ENCODE measurements around the gene RNASE1.
"Not testable (repeated sequence)": the region's sequence is repeated elsewhere in the genome, so short reads cannot be mapped to it uniquely, and the experiment has no call there.

The RNASE1 gene

DNA sequence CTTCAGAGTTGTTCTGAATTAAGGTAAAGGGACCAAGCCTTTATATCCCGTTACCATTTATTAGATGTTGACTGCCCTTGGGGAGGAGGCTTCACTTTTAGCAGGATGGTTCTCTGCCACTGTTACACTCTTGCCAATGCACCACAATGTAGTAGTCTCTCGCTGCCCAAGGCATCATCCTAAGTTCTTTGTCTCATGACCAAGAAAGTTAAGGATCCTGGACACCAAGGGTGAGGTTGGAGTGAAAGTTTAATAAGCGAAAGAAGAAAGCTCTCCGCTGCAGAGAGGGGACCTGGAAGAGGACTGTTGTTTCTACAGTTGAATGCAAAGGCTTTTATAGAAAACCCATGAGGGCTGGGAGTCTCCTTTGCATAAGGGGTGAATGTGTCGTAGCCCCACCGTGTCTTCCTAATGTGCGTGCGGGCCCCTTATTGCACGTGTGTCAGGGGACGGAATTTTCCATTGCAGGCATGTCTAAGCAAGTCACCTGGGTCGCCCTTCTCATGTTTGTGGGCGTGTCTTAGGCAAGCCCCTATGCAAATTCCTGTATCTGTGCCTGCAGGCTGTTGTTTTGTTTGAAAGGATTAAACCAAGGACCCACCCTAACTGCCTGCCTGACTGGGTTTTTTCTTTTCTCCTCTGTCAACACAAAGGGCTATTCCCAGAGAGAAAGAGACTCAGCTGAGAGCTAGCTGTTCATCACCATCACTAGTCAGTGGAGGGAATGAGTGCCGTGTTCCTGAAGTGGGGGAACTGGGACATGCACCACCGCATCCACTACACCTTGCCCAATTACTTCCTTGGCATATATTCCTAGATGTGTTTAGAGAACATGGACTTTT, 17.6 kb upstream of the RNASE1 start:
- no peak for DNase-seq (ENCODE audit: insufficient read length, low spot score)
- no peak for FAIRE-seq
- TF ChIP-seq POLR2A (IDR thresholded peaks at IDR 0.05; ENCODE audit: low read depth, low read length): no peak

DNA sequence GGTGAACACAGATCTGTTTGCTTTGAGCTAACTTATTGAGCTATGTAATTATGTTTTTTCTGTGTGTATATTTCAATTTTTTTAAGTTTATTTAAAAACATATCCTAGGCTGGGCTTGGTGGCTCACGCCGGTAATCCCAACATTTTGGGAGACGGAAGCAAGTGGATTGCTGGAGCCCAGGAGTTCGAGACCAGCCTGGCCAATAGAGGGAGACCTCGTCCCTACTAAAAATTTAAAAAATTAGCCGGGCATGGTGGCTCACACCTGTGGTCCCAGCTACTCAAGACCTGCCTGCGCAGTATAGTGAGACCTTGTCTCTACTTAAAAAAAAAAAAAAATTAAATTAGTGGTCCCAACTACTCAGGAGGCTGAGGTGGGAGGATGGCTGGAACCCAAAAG, 16.2 kb upstream of the RNASE1 start:
- FAIRE-seq: no peak
- TF ChIP-seq POLR2A (IDR thresholded peaks at IDR 0.05; ENCODE audit: low read depth, low read length): no peak
- DNase-seq (ENCODE audit: insufficient read length, low spot score): no peak

DNA sequence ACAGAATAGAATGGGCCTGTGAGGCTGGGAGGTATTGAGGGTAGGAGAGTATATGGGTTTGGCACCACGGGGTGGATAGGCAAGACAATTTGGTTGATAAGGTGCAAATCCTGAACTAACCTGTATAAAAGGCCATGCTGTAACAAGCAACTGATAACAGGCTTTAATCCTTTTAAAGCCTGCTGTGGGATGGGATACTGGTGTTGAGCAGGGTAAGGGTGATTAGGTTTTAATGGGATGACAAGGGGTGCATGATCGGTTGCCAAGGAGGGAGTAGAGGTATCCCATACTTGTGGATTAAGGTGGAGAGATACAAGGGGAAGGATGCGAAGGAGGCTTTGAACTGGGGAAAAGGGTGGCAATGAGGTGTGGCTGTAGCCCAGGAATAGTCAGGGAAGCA, 13.3 kb upstream of the RNASE1 start:
- DNase-seq (ENCODE audit: insufficient read length, low spot score); FAIRE-seq: not testable (repeated sequence)

DNA sequence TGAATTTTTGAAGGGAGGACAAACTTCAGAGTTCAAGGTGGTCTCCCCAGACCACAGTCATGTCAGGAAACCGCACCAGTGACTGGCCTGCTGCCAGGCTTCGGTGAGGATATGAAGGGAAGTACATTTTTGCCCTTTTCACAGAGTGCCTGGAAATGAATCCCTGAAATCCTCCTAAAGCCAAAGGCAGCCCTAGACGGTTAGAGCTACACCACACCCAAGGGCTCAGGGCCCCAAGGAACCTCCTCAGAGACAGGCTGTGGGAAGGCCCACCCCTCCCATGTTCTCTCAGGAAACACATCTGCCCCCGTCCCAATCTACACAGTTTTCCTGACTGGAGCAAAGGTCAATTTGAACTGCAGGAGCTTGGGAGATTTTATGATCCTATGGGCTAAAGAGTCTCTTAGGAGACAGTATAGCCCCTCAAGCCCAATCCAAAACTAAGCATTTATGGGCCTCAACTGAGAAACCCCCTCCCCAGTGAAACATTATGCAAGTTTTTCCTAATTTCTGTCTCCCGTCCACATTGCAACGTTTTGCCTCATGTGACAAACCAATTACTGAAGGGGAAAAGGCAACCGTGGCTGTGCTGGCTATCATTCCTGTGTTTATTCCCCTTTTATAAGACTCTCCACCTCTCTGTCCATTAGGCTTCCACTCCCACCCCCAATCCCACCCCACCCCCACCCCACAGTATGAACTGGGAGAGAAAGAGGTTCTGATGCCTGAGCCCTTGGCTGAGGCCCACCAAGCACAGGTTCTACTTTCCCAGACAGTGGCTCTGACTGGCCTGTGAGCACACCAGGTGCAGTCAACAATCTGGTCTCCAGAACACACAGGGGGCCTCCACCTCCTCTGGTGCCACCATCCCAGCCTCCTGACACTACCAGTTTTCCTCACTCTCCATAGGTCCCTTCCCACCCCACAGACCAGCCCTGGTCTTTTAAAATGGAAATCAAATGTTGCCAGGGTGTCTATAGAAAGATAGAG, 9.6 kb upstream of the RNASE1 start:
- no peak for TF ChIP-seq POLR2A (IDR thresholded peaks at IDR 0.05; ENCODE audit: low read depth, low read length)
- no peak for FAIRE-seq
- no peak for DNase-seq (ENCODE audit: insufficient read length, low spot score)

DNA sequence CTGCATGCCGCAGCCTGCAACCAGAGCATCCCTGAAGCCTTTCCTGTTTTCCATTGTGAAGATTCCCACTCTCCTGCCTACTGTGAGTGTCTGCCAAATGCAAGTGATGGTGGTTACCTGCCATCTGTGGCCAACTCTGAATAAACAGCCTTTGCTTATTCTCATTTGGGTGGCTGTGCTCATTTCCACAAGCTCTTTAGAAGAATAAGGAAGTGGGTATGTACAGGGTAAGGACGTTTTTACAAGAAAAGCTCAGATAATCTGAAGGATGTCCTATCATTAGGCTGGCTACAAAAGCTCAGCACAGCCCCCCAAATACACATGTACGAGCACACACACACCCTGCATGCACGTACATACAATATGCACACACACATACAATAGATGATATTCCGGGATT, 7.3 kb upstream of the RNASE1 start:
- FAIRE-seq: no peak
- DNase-seq (ENCODE audit: insufficient read length, low spot score): no peak
- TF ChIP-seq POLR2A (IDR thresholded peaks at IDR 0.05; ENCODE audit: low read depth, low read length): no peak

DNA sequence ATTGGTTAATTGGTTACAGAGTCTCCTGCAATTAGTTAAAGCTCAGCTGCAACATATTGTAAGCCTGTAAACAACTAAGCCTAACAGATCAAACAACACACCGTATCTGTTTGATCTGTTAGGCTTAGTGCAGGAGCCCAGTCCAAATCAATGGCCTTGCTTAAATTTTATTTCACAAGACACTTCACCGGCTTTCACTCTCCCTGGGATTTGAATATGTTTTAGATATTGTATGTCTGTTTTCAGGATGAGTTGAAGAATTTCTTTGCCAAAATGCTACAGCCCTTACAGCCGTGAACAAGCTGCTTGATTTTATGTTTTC, 5.5 kb upstream of the RNASE1 start:
- DNase-seq (ENCODE audit: insufficient read length, low spot score) (no peak), FAIRE-seq (no peak)
- TF ChIP-seq POLR2A (IDR thresholded peaks at IDR 0.05; ENCODE audit: low read depth, low read length): no peak

DNA sequence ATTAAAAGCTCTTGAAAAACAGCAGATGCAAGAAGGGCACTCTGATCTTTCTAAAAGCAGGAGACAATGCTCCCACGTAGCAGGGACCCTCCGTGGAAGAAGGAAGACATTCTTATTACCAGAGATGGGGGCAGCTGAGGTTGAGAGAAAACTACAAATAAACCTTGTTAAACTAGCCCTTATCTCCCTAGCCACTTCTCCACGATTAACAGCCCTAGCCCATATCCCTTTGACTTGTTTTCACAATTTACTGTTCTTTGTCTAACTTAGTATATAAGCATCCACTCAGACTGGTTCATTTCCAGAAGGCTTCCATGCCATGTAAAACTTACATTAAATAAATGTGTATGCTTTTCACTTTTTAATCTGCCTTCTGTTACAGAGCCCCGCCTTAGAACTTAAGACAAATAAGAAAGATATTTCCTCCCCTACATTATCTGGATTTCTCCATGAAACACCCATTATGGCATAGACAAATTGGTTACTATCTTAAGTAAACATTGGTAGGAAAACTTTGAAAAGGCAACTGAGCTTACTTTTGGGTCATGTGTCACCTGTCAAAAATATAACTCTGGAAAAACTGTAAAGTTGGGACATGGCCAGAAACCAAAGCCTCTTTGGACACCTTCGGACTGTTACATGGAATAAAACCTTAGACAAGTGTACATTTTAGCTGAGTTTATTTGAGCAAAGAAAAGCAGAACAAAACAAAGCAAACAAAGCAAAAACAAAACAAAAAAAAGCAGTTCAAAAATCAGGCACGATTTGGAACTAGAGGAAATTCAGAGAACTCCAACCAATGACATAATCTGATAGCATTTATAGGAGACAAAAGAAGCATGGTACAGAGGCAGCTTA, 4.9 kb upstream of the RNASE1 start:
- no peak for DNase-seq (ENCODE audit: insufficient read length, low spot score)
- TF ChIP-seq POLR2A (IDR thresholded peaks at IDR 0.05; ENCODE audit: low read depth, low read length): no peak
- FAIRE-seq: no peak

DNA sequence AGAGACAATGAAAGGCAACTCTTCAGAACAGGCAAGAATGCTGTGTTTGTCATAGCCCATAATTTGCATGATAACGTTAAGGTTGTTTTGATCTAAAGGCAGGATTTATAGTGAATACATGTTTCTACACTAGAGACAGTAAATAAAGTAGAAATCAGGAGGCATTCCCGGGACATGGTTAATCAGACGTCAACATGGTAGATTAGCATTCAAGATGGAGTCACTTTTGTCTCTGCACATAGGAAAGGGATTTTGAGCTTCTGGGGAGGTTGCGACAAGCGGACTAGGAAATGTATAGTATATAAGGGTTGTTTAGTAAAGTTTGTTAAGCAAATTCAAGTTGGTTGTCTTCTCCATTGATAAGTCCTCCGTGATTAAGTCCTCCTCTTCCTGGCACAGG, 2.8 kb upstream of the RNASE1 start:
- TF ChIP-seq POLR2A (IDR thresholded peaks at IDR 0.05; ENCODE audit: low read depth, low read length): no peak
- DNase-seq (ENCODE audit: insufficient read length, low spot score): no peak
- FAIRE-seq: no peak

DNA sequence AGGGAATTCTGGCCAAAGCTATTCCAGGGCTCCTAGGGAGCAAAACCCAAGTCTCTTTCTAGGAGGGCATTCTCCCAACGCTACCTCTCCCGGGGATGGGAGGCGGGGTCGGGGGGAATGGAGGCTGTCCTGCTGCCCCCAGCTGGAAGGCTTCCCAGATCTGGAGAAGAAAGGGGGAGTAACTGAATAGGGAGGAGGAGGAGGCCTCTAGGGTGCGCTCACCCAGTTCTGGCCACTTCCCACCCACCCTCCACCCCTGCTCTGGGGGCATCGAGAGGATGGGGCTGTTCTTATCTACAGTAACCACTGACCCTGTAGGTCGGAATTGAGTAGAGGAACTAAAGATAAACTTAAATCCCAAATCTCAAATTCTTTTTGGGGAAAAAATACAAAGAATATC, 579 bp upstream of the RNASE1 start:
- no peak for TF ChIP-seq POLR2A (IDR thresholded peaks at IDR 0.05; ENCODE audit: low read depth, low read length)
- FAIRE-seq (no peak), DNase-seq (ENCODE audit: insufficient read length, low spot score) (no peak)

DNA sequence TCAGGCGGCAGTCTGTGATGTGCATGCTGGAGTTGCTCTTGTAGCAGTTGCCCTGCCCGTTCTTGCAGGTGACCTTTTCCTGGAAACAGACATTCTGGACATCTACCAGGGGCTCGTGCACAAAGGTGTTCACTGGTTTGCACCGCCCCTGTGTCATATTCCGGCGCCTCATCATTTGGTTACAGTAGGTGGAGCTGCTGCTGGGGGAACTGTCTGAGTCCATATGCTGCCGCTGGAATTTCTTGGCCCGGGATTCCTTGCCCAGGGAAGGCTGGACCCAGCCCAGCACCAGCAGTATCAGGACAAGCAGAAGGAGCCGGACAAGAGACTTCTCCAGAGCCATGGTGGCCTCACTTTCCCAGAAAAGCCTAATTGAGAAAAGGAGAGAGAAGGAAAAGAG, 918 bp downstream of the RNASE1 start:
- FAIRE-seq: no peak
- TF ChIP-seq POLR2A (IDR thresholded peaks at IDR 0.05; ENCODE audit: low read depth, low read length): no peak
- no peak for DNase-seq (ENCODE audit: insufficient read length, low spot score)

DNA sequence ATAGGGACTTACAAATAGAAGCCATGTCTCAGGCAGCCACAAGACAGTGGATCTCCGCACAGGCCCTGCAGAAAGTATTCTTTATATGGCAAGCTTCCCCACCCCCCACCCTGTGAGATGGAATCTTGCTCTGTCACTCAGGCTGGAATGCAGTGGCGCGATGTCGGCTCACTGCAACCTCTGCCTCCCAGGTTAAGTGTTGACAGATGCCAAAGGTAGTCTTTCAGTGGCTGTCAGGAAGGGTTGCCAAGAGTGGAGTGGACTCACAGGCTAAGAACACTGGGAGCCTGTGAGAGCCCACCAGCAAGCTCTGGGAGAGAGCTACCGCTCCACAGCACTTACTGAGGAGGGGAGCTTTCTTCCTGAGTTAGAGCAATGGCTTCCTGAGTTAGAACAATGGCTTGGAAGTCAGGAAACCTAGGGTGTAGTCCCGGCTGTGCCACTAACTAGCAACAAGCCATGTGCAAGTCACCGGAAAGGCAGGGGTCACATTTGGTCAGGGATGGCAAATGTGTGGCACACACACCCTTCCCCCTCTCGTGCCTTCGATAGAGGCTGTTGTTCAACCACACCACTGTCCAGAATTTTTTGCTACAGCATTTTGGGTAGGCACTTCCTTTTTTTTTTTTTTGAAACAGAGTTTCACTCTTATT, 2.6 kb downstream of the RNASE1 start:
- TF ChIP-seq POLR2A (IDR thresholded peaks at IDR 0.05; ENCODE audit: low read depth, low read length): no peak
- DNase-seq (ENCODE audit: insufficient read length, low spot score) (no peak), FAIRE-seq (no peak)

DNA sequence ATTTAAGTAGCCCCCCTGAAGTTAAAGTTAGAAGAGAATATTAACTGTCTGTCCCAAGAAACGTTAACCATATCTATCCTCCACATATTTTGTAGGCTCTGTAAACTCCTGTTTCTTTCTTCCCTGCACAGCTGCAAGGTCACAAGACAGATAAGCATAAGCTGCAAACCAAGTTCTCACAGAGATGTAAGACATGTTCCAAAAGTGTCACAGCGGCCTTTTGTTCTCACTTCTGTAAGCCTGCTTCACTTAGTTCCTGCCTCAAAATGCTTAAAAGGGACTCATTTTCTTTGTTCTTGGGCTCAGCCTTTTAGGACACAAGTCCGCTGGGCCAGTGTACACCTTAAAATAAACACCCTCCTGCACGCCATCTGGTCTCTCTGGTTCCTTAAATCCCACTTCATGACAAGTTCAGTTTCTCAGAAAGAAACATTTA, 3.2 kb downstream of the RNASE1 start:
- no peak for TF ChIP-seq POLR2A (IDR thresholded peaks at IDR 0.05; ENCODE audit: low read depth, low read length)
- FAIRE-seq: no peak
- DNase-seq (ENCODE audit: insufficient read length, low spot score): no peak

DNA sequence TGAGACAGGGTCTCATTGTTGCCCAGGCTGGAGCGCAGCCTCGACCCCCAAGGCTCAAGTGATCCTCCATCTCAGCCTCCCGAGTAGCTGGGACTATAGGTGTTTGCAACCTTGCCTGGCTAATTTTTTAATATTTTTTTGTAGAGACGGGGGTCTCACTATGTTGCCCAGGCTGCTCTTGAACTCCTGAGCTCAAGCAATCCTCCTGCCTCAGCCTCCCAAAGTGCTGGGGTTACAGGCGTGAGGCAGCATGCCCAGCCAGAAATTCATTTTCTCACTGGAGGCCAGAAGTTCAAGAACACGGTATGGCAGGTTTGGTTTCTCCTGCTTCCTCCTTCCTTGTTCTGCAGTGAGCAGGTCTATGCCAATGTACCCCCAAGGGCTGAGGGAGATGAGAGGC, 3.7 kb downstream of the RNASE1 start:
- no peak for DNase-seq (ENCODE audit: insufficient read length, low spot score)

More for the DNA sequence above, 3.7 kb downstream of the RNASE1 start:
- no peak for FAIRE-seq
- no peak for TF ChIP-seq POLR2A (IDR thresholded peaks at IDR 0.05; ENCODE audit: low read depth, low read length)

All from H54 (cell line).